Dedifferentiated amniotic fluid mesenchymal stem cell (primary cell): Measurements from ENCODE around the gene BHLHE40.

ENCODE experiments used
- DNase-seq: peaks from one replicate; pipeline ENCODE4 v3.0.0-alpha.2; 2016; ENCODE audit errors: extremely low spot score

Gene BHLHE40

DNA sequence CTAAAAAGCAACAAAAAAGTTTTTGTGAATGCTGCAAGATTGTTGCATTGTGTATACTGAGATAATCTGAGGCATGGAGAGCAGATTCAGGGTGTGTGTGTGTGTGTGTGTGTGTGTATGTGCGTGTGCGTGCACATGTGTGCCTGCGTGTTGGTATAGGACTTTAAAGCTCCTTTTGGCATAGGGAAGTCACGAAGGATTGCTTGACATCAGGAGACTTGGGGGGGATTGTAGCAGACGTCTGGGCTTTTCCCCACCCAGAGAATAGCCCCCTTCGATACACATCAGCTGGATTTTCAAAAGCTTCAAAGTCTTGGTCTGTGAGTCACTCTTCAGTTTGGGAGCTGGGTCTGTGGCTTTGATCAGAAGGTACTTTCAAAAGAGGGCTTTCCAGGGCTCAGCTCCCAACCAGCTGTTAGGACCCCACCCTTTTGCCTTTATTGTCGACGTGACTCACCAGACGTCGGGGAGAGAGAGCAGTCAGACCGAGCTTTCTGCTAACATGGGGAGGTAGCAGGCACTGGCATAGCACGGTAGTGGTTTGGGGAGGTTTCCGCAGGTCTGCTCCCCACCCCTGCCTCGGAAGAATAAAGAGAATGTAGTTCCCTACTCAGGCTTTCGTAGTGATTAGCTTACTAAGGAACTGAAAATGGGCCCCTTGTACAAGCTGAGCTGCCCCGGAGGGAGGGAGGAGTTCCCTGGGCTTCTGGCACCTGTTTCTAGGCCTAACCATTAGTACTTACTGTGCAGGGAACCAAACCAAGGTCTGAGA lies 4.7 kb downstream of the BHLHE40 start:
- DNase-seq: peak; percentile 65

DNA sequence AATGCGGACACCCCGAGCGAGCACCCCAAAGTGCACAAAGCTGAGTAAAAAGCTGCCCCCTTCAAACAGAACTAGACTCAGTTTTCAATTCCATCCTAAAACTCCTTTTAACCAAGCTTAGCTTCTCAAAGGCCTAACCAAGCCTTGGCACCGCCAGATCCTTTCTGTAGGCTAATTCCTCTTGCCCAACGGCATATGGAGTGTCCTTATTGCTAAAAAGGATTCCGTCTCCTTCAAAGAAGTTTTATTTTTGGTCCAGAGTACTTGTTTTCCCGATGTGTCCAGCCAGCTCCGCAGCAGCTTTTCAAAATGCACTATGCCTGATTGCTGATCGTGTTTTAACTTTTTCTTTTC lies 5.3 kb downstream of the BHLHE40 start:
- no peak for DNase-seq

DNA sequence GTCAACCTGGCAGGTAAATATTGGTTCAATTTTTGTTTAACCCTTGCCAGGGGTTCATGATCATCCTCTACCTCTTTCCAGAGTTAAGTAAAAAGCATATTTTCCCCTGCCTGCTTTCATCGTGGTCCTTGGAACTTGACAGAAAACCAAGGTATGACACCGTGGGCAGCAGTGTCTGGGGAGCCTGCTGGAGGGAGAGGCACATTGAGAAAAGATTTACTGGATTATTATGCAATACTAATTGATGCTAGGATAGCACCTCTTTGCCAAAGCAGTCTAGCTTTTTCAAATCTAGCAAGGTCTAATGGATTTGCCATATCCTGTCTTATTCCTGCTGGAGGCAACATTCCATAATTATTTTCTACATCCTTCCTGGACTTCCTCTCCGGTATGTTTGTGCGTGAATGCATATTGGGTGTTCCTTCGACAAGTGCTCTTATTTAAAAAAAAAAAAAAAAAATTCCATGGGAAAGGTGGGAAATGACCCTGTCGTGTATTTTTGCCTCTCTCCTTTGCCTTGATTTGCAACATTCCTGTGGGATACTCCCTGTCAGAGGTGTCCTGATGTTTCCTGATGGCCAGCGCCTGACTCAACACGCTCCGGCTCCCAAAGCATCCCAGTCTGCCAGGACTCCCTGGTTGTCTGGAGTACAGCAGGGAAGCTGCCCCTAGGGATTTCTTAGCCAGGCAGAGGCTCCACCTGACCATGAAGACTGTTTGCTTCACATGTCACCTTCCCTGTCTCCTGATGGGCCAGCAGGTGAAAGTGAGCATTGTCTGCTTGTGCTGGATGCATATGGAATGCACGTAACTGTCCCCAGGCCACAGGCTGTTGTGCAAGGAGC lies 6.3 kb downstream of the BHLHE40 start:
- DNase-seq: no peak

- no peak for DNase-seq
Observed at GRCh38 chr3:4986175-4986781, 7.0 kb downstream of the BHLHE40 start.

DNA sequence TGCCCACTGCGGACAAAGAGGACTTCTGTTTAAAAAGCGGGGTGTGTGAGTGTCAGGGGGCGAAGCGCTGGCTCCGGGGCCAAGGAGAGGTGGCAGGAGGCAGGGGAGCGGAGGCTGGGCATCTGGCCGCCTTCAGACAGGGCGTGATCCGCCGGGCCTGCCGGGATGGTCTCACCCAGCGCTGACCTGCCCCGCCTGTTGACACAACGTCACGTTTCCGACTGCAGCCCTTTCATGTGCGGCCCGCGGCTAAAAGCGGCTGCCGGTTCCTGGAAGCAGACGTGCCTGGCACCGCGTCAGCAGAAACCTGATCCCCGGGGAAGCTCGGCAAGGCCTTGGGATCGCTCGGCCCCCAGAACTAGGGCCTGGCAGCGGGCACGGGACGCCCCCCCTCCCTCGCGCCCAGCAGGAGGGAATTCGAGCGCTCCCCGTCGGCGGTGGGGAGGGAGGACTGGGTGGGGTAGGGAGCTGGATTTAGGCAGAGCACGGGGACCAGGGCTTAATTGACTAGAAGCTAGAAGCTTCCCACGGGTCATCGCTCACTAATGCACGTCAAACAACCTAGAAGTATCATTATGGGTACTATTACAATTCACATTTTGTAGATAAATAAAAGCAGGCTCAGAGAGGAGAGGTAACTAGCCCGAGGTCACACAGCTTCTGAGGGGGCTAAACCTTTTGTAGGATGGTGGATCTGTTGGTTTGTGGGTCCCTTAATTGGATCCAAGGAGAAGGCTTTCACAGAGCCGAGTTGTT lies 7.7 kb downstream of the BHLHE40 start:
- peak; percentile 94 for DNase-seq

- DNase-seq: no peak
Observed at GRCh38 chr3:4987538-4988296, 8.5 kb downstream of the BHLHE40 start.

DNA sequence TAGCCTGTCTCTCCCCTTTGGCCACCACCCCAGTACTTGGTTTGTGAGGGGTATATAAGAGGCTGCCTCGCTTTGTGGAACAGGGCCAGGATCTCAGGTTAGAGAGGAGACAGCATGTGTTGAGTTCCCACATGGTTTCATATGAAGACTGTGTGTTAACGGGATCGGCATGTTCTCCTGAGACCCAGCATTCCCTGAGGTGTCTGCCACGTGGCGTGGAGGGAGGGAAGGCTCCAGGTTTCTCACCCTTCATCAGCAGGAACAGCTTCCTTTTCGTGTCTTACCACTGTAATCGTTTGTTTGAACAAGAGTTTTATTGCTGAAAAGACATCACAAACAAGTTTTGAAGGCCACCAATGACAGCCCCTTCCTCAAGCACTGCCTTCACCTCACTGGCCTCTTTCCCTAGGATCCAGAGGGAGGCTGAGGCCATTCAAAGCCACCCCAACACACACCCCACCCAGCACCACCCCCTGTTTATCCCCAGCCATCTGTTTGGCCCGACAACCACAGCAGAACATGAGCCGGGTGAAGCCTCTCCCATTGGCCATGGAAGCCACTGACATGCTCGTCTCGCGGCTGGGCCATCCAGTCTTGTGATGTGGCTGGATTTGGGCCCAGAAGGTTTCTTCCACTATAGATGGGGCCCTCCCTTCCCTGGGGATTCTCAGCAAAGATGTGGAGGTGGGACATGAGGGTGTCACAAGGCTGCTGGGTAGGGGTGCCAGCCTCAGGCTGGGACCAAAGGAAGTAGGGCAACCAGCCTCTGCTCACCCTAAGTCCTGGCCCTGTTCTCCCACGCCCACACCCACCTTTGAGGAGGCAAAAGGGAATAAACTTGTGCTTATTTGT lies 10.0 kb downstream of the BHLHE40 start:
- DNase-seq: no peak

- DNase-seq: no peak
Observed at GRCh38 chr3:4990069-4990468, 10.8 kb downstream of the BHLHE40 start.

GRCh38 chr3:4992118-4992517 lies 12.9 kb downstream of the BHLHE40 start:
- DNase-seq: no peak

- no peak for DNase-seq
Observed at GRCh38 chr3:4993276-4994143, 14.3 kb downstream of the BHLHE40 start.

- peak; percentile 31 for DNase-seq
Observed at GRCh38 chr3:4994144-4994730, 15.0 kb downstream of the BHLHE40 start.

DNA sequence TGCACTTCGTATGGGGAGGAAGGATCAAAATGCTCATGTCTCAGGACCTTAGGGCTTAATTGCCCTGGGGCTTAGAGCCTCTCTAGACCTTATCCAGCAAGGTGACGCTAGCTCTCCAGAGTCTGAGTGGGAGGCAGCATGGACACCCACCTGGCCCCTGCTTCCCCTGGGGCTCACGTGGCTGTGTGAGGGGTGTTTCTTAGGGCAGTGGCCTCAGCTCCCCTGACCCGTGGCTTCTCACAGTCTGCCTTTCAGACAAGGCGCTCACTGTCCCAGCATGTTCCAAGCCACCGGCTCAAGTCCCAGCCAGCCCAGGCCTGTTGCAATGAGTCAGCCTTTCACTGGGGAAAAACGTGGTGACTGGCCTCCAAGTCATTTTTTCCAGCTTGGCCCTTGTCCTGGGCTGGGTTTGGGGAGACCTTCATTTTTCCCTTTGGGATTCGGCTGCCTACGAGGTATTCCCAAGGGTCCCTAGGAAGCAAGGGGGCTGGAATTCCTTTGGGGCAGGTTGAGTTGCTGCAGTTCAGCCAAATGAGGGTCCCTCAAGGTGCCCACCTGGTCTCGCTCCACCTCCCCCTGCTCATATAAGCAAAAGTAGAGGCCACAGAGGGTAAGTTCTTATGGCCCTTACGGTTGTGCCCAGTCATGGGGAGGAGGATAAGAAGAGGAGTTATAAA lies 15.7 kb downstream of the BHLHE40 start:
- peak; percentile 74 for DNase-seq

DNA sequence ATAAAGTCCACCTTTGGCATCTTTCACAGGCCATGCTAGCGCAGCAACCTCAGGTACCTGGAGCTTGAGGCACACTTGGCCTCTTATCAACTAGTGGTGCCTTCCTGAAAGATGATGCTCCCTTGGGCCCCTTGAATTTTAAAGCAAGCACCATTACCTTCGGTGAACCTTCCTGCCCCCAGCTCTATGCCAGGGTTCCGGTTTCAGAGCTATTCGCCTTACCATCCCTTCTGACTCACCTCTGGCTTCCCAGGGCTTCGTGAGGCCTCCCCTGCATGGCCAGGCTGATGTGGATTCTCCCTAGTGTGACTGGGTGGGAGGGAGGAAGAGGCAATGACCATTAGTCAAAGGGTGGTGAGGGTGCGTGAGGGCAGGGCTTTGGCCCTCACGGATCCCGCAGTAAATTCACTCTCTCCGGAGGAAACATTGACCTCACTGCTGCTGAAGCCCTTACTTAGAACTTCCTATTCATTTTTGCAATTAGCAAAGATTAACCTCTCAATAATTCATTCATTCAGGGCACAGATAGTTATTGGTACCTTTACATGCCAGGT lies 16.3 kb downstream of the BHLHE40 start:
- DNase-seq: no peak

DNA sequence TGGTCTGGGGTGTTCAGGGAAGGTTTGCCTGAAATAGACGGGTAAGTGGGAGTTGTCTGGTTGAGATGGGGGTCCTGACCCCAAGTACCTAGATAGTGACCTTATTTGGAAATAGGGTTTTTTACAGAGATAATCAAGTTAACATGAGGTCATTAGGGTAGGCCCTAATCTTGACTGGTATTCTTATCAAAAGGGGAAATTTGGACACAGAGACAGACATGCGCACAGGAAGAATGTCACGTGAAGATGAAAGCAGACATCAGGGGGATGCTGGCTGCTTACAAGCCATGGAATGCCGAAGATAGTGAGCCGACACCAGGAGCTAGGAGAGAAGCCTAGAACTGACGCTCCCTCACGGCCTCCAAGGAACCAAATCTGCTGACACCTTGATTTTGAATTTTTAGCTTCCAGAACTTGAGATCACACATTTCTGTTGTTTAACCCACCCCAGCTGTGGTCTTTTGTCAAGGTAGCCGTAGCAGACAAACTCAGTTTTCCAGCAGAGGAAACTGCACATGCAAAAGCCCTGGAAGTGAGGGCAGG lies 17.1 kb downstream of the BHLHE40 start:
- no peak for DNase-seq

GRCh38 chr3:4996771-4997291 lies 17.6 kb downstream of the BHLHE40 start:
- DNase-seq: no peak

- DNase-seq: no peak
Observed at GRCh38 chr3:4997946-4998345, 18.7 kb downstream of the BHLHE40 start.

- no peak for DNase-seq
Observed at GRCh38 chr3:4999531-5000184, 20.4 kb downstream of the BHLHE40 start.
